GM23338 (cell line): ENCODE data around the gene GRID1. TPM values are rescaled to one million over a fixed set of nuclear protein-coding genes. Genes with fewer than 3 reads are reported as not detected.

ENCODE experiments used
- ATAC-seq: fragments of 200-7000 bp; cut with Tn5 transposase; 3 replicates; pipeline ENCODE4 v1.9.1; 2020
- DNase-seq: peaks from one replicate; pipeline ENCODE4 v3.0.0-alpha.2; 2015; ENCODE audit warnings: low spot score
- H2AFZ ChIP-seq: fragments of 200-600 bp; sonication (generic); 2 replicates; pipeline ENCODE4 v1.8.0; 2016; ENCODE audit warnings: antibody characterized with exemption, mild to moderate bottlenecking, moderate library complexity
- H3F3A ChIP-seq: fragments of 200-600 bp; sonication (generic); replicated peaks from 2 replicates; pipeline ENCODE4 v1.8.0; 2017; ENCODE audit warnings: antibody characterized with exemption, mixed run types, low read depth
- H3K27ac ChIP-seq: fragments of 200-600 bp; sonication (generic); 2 replicates; pipeline ENCODE4 v1.6.1; 2016; ENCODE audit warnings: low read depth
- H3K27me3 ChIP-seq: fragments of 200-600 bp; sonication (generic); 2 replicates; pipeline ENCODE4 v1.8.0; 2016; ENCODE audit warnings: mild to moderate bottlenecking, mixed run types, moderate library complexity; ENCODE audit not compliant: insufficient read depth
- H3K36me3 ChIP-seq: fragments of 200-600 bp; sonication (generic); 2 replicates; pipeline ENCODE4 v1.8.0; 2016; ENCODE audit warnings: mild to moderate bottlenecking; ENCODE audit not compliant: insufficient read depth
- H3K4me1 ChIP-seq: fragments of 200-600 bp; sonication (generic); 2 replicates; pipeline ENCODE4 v1.8.0; 2016; ENCODE audit warnings: mild to moderate bottlenecking, moderate library complexity; ENCODE audit not compliant: insufficient read depth
- H3K4me2 ChIP-seq: fragments of 200-600 bp; sonication (generic); 2 replicates; pipeline ENCODE4 v1.7.1; 2017; ENCODE audit warnings: mixed run types
- H3K4me3 ChIP-seq: fragments of 200-600 bp; sonication (generic); 2 replicates; pipeline ENCODE4 v1.6.1; 2016; ENCODE audit warnings: mixed run types
- H3K79me2 ChIP-seq: fragments of 200-600 bp; sonication (generic); replicated peaks from 2 replicates; pipeline ENCODE4 v1.8.0; 2017; ENCODE audit warnings: mild to moderate bottlenecking; ENCODE audit not compliant: insufficient read depth
- H3K9me2 ChIP-seq: fragments of 200-600 bp; sonication (generic); 2 replicates; pipeline ENCODE4 v1.8.0; 2017; ENCODE audit not compliant: insufficient read depth
- H4K20me1 ChIP-seq: fragments of 200-600 bp; sonication (generic); replicated peaks from 2 replicates; pipeline ENCODE4 v1.8.0; 2017; ENCODE audit warnings: mild to moderate bottlenecking; ENCODE audit not compliant: insufficient read depth
- H3K27ac Mint-ChIP-seq: 2 replicates; pipeline ENCODE4 v1.8.0; 2020; ENCODE audit warnings: inconsistent platforms, mild to moderate bottlenecking, moderate library complexity, mixed read lengths
- H3K27me3 Mint-ChIP-seq: 3 replicates; pipeline ENCODE4 v1.8.0; 2022; ENCODE audit warnings: low read depth, mild to moderate bottlenecking, moderate library complexity, mixed read lengths, inconsistent platforms; ENCODE audit not compliant: insufficient read depth, poor library complexity
- H3K36me3 Mint-ChIP-seq: 3 replicates; pipeline ENCODE4 v1.8.0; 2021; ENCODE audit warnings: low read depth, mild to moderate bottlenecking, inconsistent platforms, moderate library complexity, mixed read lengths
- H3K4me1 Mint-ChIP-seq: 3 replicates; pipeline ENCODE4 v1.8.0; 2020; ENCODE audit warnings: mild to moderate bottlenecking, inconsistent platforms, mixed read lengths
- H3K4me3 Mint-ChIP-seq: 3 replicates; pipeline ENCODE4 v1.8.0; 2021; ENCODE audit warnings: moderate library complexity, mild to moderate bottlenecking, inconsistent platforms, mixed read lengths
- H3K9me3 Mint-ChIP-seq: 3 replicates; pipeline ENCODE4 v1.8.0; 2020; ENCODE audit warnings: moderate library complexity, mild to moderate bottlenecking, inconsistent platforms, mixed read lengths
- CREB1 ChIP-seq: fragments of 250-450 bp; sonication (Bioruptor Pico); IDR thresholded peaks from 2 replicates; pipeline ENCODE4 v1.5.0; 2020; ENCODE audit warnings: low read depth, mild to moderate bottlenecking, moderate library complexity
- EZH2 ChIP-seq: fragments of 200-600 bp; sonication (generic); IDR thresholded peaks from one replicate; pipeline ENCODE4 v1.8.0; 2017; ENCODE audit warnings: antibody characterized with exemption, mild to moderate bottlenecking, low read depth; ENCODE audit not compliant: unreplicated experiment
- EZH2phosphoT487 ChIP-seq: fragments of 200-600 bp; sonication (generic); IDR thresholded peaks from one replicate; pipeline ENCODE4 v1.8.1; 2018; ENCODE audit warnings: antibody characterized with exemption; ENCODE audit not compliant: unreplicated experiment
- JUNB ChIP-seq: IDR thresholded peaks from one replicate; pipeline ENCODE4 v1.6.1; 2016; ENCODE audit warnings: antibody characterized with exemption; ENCODE audit not compliant: unreplicated experiment
- NANOG ChIP-seq: IDR thresholded peaks from 2 replicates; pipeline ENCODE4 v1.6.1; 2016; ENCODE audit warnings: antibody characterized with exemption, borderline replicate concordance
- POLR2AphosphoS5 ChIP-seq: IDR thresholded peaks from 2 replicates; pipeline ENCODE4 v1.6.1; 2016; ENCODE audit warnings: antibody characterized with exemption, low read depth
- STAT1 ChIP-seq: IDR thresholded peaks from one replicate; pipeline ENCODE4 v1.6.1; 2016; ENCODE audit warnings: antibody characterized with exemption; ENCODE audit not compliant: unreplicated experiment
- ZNF114 ChIP-seq: fragments of 250-450 bp; sonication (Bioruptor Pico); IDR thresholded peaks from 2 replicates; pipeline ENCODE4 v1.5.0; 2020; ENCODE audit warnings: mild to moderate bottlenecking, moderate library complexity
- ZNF331 ChIP-seq: fragments of 250-450 bp; sonication (Bioruptor Pico); IDR thresholded peaks from 2 replicates; pipeline ENCODE4 v1.5.0; 2020; ENCODE audit warnings: low read depth, mild to moderate bottlenecking, moderate library complexity
- polyA plus RNA-seq: library from polyadenylated mRNA; unstranded; fragments of >200 nt; fragmentation: Nextera tagmentation; extraction: Ambion mirVana; gene quantifications from 2 replicates; pipeline ENCODE4 v1.2.1, GENCODE V29; 2016
- total RNA-seq: library from RNA; depleted of rRNA; stranded (reverse); fragments of >200 nt; shearing (Covaris generic); gene quantifications from 2 replicates; pipeline ENCODE4 v1.2.3, GENCODE V29; 2014
- TF ChIP-seq, protein P1 (sequence below), 2 experiments: fragments of 200-600 bp in 1 of 2; sonication (generic) in 1 of 2; conservative IDR thresholded peaks; 2 replicates each; pipeline versions ENCODE4 v1.5.1 to v1.6.1; 2016 to 2017; ENCODE audit warnings: antibody characterized with exemption in 2 of 2, low read depth in 2 of 2, mild to moderate bottlenecking in 2 of 2, moderate library complexity in 1 of 2
- TF ChIP-seq, protein P2 (sequence below): IDR thresholded peaks from 2 replicates; pipeline ENCODE4 v1.6.1; 2016; ENCODE audit warnings: antibody characterized with exemption
- TF ChIP-seq, protein P3 (sequence below): fragments of 250-450 bp; sonication (Bioruptor Pico); IDR thresholded peaks from 2 replicates; pipeline ENCODE4 v1.5.0; 2020; ENCODE audit warnings: mild to moderate bottlenecking, moderate library complexity
- TF ChIP-seq, protein P4 (sequence below): IDR thresholded peaks from one replicate; pipeline ENCODE4 v1.6.1; 2018; ENCODE audit warnings: antibody characterized with exemption; ENCODE audit not compliant: unreplicated experiment

The GRID1 gene
- total and polyA plus RNA-seq, 2 experiments from 2014 or later, result 0.14 to 0.15 TPM

DNA sequence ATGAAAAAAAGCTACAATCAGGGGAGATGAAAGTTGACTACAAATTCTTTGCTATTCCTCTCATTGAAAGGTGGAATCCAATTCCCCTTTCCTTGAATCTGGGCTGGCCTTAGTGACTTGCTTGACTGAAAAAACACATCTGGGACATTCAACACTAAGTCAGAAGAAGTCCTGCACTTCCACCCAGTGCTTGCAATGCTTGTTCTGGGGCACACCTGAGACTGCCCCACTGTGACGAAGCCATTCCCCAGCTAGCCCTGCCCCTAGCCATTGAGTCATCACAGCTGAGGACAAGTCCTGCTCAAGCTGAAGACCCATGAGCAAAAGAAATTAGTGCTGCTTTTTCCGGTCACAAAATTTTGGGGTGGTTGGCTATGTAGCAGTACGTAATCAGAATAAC lies 19.2 kb upstream of the GRID1 start:
- no peaks in the 10 kb centered on the region for H3F3A ChIP-seq
- H2AFZ ChIP-seq, result no peak overlapping the region
- peaks cover 6% of the 10 kb centered on the region; the same call in 1 of the 2 replicates for H3K4me1 ChIP-seq
- ATAC-seq, result no peak
- Mint-ChIP-seq H3K4me1 (peaks cover 21% of the 10 kb centered on the region), H3K27ac (no peak overlapping the region), H3K4me3 (no peak overlapping the region), H3K27me3 (peaks cover 22% of the 10 kb centered on the region), H3K36me3 (no peaks in the 10 kb centered on the region), H3K9me3 (peaks cover 3% of the 10 kb centered on the region; the same call in 2 of the 3 replicates)
- H3K9me2 ChIP-seq, result no peaks in the 10 kb centered on the region
- no peak for DNase-seq
- no peaks in the 10 kb centered on the region for H4K20me1 ChIP-seq
- H3K4me3 ChIP-seq, result no peak overlapping the region
- no peak overlapping the region for H3K27ac ChIP-seq
- TF ChIP-seq, protein P1, sequence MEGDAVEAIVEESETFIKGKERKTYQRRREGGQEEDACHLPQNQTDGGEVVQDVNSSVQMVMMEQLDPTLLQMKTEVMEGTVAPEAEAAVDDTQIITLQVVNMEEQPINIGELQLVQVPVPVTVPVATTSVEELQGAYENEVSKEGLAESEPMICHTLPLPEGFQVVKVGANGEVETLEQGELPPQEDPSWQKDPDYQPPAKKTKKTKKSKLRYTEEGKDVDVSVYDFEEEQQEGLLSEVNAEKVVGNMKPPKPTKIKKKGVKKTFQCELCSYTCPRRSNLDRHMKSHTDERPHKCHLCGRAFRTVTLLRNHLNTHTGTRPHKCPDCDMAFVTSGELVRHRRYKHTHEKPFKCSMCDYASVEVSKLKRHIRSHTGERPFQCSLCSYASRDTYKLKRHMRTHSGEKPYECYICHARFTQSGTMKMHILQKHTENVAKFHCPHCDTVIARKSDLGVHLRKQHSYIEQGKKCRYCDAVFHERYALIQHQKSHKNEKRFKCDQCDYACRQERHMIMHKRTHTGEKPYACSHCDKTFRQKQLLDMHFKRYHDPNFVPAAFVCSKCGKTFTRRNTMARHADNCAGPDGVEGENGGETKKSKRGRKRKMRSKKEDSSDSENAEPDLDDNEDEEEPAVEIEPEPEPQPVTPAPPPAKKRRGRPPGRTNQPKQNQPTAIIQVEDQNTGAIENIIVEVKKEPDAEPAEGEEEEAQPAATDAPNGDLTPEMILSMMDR (conservative IDR thresholded peaks at IDR 0.05; ENCODE audit: low read depth in 2 of 2), result no peak
- TF ChIP-seq POLR2AphosphoS5 (no peak), STAT1 (no peak), ZNF114 (no peak), ZNF331 (CRISPR knock-in tag) (no peak), NANOG (no peak), CREB1 (CRISPR knock-in tag) (no peak), JUNB (no peak), EZH2phosphoT487 (no peak), EZH2 (no peak)
- TF ChIP-seq, protein P2, sequence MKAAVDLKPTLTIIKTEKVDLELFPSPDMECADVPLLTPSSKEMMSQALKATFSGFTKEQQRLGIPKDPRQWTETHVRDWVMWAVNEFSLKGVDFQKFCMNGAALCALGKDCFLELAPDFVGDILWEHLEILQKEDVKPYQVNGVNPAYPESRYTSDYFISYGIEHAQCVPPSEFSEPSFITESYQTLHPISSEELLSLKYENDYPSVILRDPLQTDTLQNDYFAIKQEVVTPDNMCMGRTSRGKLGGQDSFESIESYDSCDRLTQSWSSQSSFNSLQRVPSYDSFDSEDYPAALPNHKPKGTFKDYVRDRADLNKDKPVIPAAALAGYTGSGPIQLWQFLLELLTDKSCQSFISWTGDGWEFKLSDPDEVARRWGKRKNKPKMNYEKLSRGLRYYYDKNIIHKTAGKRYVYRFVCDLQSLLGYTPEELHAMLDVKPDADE, result no peak
- TF ChIP-seq, protein P3, sequence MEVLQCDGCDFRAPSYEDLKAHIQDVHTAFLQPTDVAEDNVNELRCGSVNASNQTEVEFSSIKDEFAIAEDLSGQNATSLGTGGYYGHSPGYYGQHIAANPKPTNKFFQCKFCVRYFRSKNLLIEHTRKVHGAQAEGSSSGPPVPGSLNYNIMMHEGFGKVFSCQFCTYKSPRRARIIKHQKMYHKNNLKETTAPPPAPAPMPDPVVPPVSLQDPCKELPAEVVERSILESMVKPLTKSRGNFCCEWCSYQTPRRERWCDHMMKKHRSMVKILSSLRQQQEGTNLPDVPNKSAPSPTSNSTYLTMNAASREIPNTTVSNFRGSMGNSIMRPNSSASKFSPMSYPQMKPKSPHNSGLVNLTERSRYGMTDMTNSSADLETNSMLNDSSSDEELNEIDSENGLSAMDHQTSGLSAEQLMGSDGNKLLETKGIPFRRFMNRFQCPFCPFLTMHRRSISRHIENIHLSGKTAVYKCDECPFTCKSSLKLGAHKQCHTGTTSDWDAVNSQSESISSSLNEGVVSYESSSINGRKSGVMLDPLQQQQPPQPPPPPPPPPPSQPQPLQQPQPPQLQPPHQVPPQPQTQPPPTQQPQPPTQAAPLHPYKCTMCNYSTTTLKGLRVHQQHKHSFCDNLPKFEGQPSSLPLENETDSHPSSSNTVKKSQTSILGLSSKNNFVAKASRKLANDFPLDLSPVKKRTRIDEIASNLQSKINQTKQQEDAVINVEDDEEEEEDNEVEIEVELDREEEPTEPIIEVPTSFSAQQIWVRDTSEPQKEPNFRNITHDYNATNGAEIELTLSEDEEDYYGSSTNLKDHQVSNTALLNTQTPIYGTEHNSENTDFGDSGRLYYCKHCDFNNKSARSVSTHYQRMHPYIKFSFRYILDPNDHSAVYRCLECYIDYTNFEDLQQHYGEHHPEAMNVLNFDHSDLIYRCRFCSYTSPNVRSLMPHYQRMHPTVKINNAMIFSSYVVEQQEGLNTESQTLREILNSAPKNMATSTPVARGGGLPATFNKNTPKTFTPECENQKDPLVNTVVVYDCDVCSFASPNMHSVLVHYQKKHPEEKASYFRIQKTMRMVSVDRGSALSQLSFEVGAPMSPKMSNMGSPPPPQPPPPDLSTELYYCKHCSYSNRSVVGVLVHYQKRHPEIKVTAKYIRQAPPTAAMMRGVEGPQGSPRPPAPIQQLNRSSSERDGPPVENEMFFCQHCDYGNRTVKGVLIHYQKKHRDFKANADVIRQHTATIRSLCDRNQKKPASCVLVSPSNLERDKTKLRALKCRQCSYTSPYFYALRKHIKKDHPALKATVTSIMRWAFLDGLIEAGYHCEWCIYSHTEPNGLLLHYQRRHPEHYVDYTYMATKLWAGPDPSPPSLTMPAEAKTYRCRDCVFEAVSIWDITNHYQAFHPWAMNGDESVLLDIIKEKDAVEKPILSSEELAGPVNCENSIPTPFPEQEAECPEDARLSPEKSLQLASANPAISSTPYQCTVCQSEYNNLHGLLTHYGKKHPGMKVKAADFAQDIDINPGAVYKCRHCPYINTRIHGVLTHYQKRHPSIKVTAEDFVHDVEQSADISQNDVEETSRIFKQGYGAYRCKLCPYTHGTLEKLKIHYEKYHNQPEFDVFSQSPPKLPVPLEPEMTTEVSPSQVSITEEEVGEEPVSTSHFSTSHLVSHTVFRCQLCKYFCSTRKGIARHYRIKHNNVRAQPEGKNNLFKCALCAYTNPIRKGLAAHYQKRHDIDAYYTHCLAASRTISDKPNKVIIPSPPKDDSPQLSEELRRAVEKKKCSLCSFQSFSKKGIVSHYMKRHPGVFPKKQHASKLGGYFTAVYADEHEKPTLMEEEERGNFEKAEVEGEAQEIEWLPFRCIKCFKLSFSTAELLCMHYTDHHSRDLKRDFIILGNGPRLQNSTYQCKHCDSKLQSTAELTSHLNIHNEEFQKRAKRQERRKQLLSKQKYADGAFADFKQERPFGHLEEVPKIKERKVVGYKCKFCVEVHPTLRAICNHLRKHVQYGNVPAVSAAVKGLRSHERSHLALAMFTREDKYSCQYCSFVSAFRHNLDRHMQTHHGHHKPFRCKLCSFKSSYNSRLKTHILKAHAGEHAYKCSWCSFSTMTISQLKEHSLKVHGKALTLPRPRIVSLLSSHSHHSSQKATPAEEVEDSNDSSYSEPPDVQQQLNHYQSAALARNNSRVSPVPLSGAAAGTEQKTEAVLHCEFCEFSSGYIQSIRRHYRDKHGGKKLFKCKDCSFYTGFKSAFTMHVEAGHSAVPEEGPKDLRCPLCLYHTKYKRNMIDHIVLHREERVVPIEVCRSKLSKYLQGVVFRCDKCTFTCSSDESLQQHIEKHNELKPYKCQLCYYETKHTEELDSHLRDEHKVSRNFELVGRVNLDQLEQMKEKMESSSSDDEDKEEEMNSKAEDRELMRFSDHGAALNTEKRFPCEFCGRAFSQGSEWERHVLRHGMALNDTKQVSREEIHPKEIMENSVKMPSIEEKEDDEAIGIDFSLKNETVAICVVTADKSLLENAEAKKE (CRISPR knock-in tag), result no peak
- TF ChIP-seq, protein P4, sequence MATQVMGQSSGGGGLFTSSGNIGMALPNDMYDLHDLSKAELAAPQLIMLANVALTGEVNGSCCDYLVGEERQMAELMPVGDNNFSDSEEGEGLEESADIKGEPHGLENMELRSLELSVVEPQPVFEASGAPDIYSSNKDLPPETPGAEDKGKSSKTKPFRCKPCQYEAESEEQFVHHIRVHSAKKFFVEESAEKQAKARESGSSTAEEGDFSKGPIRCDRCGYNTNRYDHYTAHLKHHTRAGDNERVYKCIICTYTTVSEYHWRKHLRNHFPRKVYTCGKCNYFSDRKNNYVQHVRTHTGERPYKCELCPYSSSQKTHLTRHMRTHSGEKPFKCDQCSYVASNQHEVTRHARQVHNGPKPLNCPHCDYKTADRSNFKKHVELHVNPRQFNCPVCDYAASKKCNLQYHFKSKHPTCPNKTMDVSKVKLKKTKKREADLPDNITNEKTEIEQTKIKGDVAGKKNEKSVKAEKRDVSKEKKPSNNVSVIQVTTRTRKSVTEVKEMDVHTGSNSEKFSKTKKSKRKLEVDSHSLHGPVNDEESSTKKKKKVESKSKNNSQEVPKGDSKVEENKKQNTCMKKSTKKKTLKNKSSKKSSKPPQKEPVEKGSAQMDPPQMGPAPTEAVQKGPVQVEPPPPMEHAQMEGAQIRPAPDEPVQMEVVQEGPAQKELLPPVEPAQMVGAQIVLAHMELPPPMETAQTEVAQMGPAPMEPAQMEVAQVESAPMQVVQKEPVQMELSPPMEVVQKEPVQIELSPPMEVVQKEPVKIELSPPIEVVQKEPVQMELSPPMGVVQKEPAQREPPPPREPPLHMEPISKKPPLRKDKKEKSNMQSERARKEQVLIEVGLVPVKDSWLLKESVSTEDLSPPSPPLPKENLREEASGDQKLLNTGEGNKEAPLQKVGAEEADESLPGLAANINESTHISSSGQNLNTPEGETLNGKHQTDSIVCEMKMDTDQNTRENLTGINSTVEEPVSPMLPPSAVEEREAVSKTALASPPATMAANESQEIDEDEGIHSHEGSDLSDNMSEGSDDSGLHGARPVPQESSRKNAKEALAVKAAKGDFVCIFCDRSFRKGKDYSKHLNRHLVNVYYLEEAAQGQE, result no peak
- H3K27me3 ChIP-seq, result peaks cover 10% of the 10 kb centered on the region; the same call in 1 of the 2 replicates
- no peaks in the 10 kb centered on the region for H3K36me3 ChIP-seq
- H3K79me2 ChIP-seq, result no peaks in the 10 kb centered on the region
- no peak overlapping the region for H3K4me2 ChIP-seq
